ENCODE results near the gene ERCC4.

The ERCC4 gene

GRCh38 chr16:13911871-13912270, 8.1 kb upstream of the ERCC4 start:
- no peak for DNase-seq

- DNase-seq, result no peak
Measured at GRCh38 chr16:13912891-13913290, 7.1 kb upstream of the ERCC4 start.

GRCh38 chr16:13913374-13914292, 6.3 kb upstream of the ERCC4 start:
- DNase-seq, result no peak

GRCh38 chr16:13915033-13915635, 4.8 kb upstream of the ERCC4 start:
- no peak for DNase-seq

- no peak for DNase-seq
Measured at GRCh38 chr16:13919330-13919682, 648 bp upstream of the ERCC4 start.

GRCh38 chr16:13920510-13920818, 510 bp downstream of the ERCC4 start:
- no peak for DNase-seq

GRCh38 chr16:13921328-13921727, 1.4 kb downstream of the ERCC4 start:
- no peak for DNase-seq

- no peak for DNase-seq
Measured at GRCh38 chr16:13923703-13924298, 3.8 kb downstream of the ERCC4 start.

- no peak for DNase-seq
Measured at GRCh38 chr16:13926464-13926863, 6.5 kb downstream of the ERCC4 start.

GRCh38 chr16:13926891-13927290, 6.9 kb downstream of the ERCC4 start:
- no peak for DNase-seq

GRCh38 chr16:13928646-13929045, 8.7 kb downstream of the ERCC4 start:
- no peak for DNase-seq

- DNase-seq, result no peak
Measured at GRCh38 chr16:13931845-13932244, 11.9 kb downstream of the ERCC4 start.

GRCh38 chr16:13935408-13935807, 15.5 kb downstream of the ERCC4 start:
- DNase-seq, result no peak

- no peak for DNase-seq
Measured at GRCh38 chr16:13936155-13936554, 16.2 kb downstream of the ERCC4 start.

- DNase-seq, result no peak
Measured at GRCh38 chr16:13936596-13937081, 16.7 kb downstream of the ERCC4 start.

- DNase-seq, result no peak
Measured at GRCh38 chr16:13937411-13937810, 17.5 kb downstream of the ERCC4 start.

- no peak for DNase-seq
Measured at GRCh38 chr16:13938480-13938879, 18.5 kb downstream of the ERCC4 start.

- no peak for DNase-seq
Measured at GRCh38 chr16:13939821-13940220, 19.9 kb downstream of the ERCC4 start.

GRCh38 chr16:13940397-13940933, 20.5 kb downstream of the ERCC4 start:
- DNase-seq, result no peak

- DNase-seq, result no peak
Measured at GRCh38 chr16:13944816-13945215, 24.9 kb downstream of the ERCC4 start.

- no peak for DNase-seq
Measured at GRCh38 chr16:13945744-13946485, 26.0 kb downstream of the ERCC4 start.

- DNase-seq, result no peak
Measured at GRCh38 chr16:13948086-13948485, 28.1 kb downstream of the ERCC4 start.

Measured in stimulated activated CD4-positive, alpha-beta T cell treated with anti-CD3 and anti-CD28 coated beads, Interleukin-1b, Interleukin-23, amount 100 ng/mL, for 48 hours (primary cell).